Measurements from ENCODE around the gene CHST11. TPM values are rescaled to one million over a fixed set of nuclear protein-coding genes. Genes with fewer than 3 reads are reported as not detected.
"Not testable (repeated sequence)": the region's sequence is repeated elsewhere in the genome, so short reads cannot be mapped to it uniquely, and the experiment has no call there.

CHST11 gene
- total and polyA plus RNA-seq, 4 donors: 0.57 to 11.1 (median 3.7) TPM

DNA sequence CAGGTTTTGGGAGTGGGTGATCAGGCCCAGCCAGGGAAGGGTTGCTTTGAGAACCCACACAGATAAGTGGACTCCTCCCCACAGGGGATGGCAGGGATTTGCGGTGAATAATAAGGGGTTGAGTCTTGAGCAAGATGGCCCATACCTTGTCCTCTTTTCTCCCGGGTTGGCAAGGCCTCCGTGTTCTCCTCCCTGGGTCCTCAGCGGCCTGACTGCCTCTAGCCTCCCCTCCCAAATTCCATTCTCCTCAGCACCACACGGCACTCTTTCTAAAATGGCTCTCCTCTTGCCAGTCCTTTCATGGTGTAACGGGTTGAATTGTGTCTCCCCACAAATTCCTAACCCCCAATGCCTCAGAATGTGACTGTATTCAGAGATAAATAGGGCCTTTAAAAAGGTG is 70.0 kb downstream of the CHST11 start:
- TF ChIP-seq HNF4G (IDR thresholded peaks at IDR 0.05) (no peak), EGR1 (IDR thresholded peaks at IDR 0.05; ENCODE audit: low read depth in 2 of 2) (no peak), RXRA (IDR thresholded peaks at IDR 0.05) (no peak), RAD21 (IDR thresholded peaks at IDR 0.05) (no peak), JUND (IDR thresholded peaks at IDR 0.05) (no peak), HNF4A (conservative IDR thresholded peaks at IDR 0.05) (no peak)
- TF ChIP-seq, protein P1, sequence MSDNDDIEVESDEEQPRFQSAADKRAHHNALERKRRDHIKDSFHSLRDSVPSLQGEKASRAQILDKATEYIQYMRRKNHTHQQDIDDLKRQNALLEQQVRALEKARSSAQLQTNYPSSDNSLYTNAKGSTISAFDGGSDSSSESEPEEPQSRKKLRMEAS (IDR thresholded peaks at IDR 0.05): no peak
- 76% methylated on average over 6 of the region's 6 CpGs for WGBS
- Histone ChIP-seq H3K27me3 (ENCODE audit: control insufficient read depth in 4 of 4, insufficient read depth in 4 of 4, low read length in 3 of 4) (no peaks in the 10 kb centered on the region), H3K4me1 (ENCODE audit: control insufficient read depth in 4 of 4, insufficient read depth in 4 of 4, low read length in 3 of 4) (peaks cover 0 to 4% (median under 1%) of the 10 kb centered on the region in 4 donors), H3K36me3 (ENCODE audit: control insufficient read depth in 4 of 4, insufficient read depth in 3 of 4, low read depth in 1 of 4, low read length in 3 of 4) (no peaks in the 10 kb centered on the region), H3K27ac (ENCODE audit: low read depth in 1 of 2, low read length in 2 of 2) (no peak overlapping the region), H3K9me3 (ENCODE audit: control insufficient read depth in 4 of 4, low read length in 3 of 4) (no peaks in the 10 kb centered on the region), H3K4me3 (ENCODE audit: low read depth in 1 of 3, low read length in 3 of 3) (no peak overlapping the region), H3K9ac (ENCODE audit: low read depth in 1 of 2, low read length in 2 of 2) (no peak overlapping the region)
- DNase-seq (ENCODE audit: low spot score): no peak

DNA sequence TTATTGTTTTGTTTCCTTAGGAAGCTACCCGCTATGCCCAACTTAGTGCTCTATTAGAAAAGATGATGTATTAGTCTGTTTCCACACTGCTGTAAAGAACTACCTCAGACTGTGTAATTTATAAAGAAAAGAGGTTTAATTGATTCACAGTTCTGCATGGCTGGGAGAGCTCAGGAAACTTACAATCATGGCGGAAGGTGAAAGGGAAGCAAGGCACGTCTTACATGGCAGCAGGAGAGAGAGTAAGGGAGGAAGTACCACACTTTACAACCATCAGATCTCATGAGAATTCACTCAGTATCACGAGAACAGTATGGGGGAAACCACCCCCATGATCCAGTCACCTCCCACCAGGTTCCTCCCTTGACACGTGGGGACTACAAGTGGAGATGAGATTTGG is 70.9 kb downstream of the CHST11 start:
- not testable (repeated sequence) for H3K4me3 ChIP-seq (ENCODE audit: low read depth in 1 of 3, low read length in 3 of 3); H3K9me3 ChIP-seq (ENCODE audit: control insufficient read depth in 4 of 4, low read length in 3 of 4); H3K27me3 ChIP-seq (ENCODE audit: control insufficient read depth in 4 of 4, insufficient read depth in 4 of 4, low read length in 3 of 4); H3K4me1 ChIP-seq (ENCODE audit: control insufficient read depth in 4 of 4, insufficient read depth in 4 of 4, low read length in 3 of 4); DNase-seq (ENCODE audit: low spot score); H3K9ac ChIP-seq (ENCODE audit: low read depth in 1 of 2, low read length in 2 of 2); H3K27ac ChIP-seq (ENCODE audit: low read depth in 1 of 2, low read length in 2 of 2); H3K36me3 ChIP-seq (ENCODE audit: control insufficient read depth in 4 of 4, insufficient read depth in 3 of 4, low read depth in 1 of 4, low read length in 3 of 4)
- 82% methylated on average over 5 of the region's 5 CpGs for WGBS

DNA sequence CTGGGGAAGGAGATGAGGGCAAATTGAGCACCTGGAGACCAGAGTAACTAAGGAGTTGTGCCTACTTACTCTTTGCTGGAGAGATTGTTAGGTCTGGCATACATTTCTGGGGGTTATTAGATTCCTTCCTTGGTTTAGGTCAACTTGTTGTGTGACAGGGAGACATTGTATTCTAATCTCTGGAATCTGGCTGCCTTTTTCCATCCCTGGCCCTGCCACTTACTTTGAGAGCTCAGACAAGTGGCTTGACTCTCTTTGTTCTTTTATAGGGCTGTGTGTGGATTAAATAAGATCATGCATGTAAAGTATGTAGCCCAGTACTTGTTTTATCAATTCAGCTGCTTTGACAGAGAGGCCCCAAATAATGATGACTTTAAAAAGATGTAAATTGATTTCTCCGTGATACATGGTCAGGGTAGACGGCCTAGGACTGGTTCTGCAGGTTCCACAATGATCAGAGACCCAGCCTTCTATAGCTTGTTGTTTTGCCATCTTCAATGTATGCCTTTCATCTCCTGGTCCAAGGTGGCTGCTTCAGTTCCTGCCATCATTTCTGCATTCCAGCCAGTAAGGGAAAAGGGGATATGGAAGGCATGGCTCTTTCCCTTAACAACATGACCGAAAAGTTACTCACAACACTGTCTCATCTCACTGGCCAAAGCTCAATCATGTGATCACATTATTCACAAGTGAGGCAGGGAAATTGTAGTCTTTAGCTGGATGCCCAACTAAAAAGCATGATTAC is 72.6 kb downstream of the CHST11 start:
- no peak overlapping the region for H3K4me3 ChIP-seq (ENCODE audit: low read depth in 1 of 3, low read length in 3 of 3)
- no peaks in the 10 kb centered on the region for H3K9me3 ChIP-seq (ENCODE audit: control insufficient read depth in 4 of 4, low read length in 3 of 4)
- H3K4me1 ChIP-seq (ENCODE audit: control insufficient read depth in 4 of 4, insufficient read depth in 4 of 4, low read length in 3 of 4): peaks cover 0 to 1% (median 0%) of the 10 kb centered on the region in 4 donors
- DNase-seq (ENCODE audit: low spot score): no peak
- H3K36me3 ChIP-seq (ENCODE audit: control insufficient read depth in 4 of 4, insufficient read depth in 3 of 4, low read depth in 1 of 4, low read length in 3 of 4): no peaks in the 10 kb centered on the region
- H3K9ac ChIP-seq (ENCODE audit: low read depth in 1 of 2, low read length in 2 of 2): no peak overlapping the region
- TF ChIP-seq, protein P2, sequence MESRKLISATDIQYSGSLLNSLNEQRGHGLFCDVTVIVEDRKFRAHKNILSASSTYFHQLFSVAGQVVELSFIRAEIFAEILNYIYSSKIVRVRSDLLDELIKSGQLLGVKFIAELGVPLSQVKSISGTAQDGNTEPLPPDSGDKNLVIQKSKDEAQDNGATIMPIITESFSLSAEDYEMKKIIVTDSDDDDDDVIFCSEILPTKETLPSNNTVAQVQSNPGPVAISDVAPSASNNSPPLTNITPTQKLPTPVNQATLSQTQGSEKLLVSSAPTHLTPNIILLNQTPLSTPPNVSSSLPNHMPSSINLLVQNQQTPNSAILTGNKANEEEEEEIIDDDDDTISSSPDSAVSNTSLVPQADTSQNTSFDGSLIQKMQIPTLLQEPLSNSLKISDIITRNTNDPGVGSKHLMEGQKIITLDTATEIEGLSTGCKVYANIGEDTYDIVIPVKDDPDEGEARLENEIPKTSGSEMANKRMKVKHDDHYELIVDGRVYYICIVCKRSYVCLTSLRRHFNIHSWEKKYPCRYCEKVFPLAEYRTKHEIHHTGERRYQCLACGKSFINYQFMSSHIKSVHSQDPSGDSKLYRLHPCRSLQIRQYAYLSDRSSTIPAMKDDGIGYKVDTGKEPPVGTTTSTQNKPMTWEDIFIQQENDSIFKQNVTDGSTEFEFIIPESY (IDR thresholded peaks at IDR 0.05): no peak
- TF ChIP-seq SP1 (IDR thresholded peaks at IDR 0.05) (no peak), FOXA1 (IDR thresholded peaks at IDR 0.05) (no peak), TAF1 (conservative IDR thresholded peaks at IDR 0.05) (no peak), HNF4G (IDR thresholded peaks at IDR 0.05) (no peak)
- TF ChIP-seq, protein P3, sequence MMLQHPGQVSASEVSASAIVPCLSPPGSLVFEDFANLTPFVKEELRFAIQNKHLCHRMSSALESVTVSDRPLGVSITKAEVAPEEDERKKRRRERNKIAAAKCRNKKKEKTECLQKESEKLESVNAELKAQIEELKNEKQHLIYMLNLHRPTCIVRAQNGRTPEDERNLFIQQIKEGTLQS (IDR thresholded peaks at IDR 0.05): no peak
- WGBS: 66% methylated on average over 3 of the region's 3 CpGs
- no peak overlapping the region for H3K27ac ChIP-seq (ENCODE audit: low read depth in 1 of 2, low read length in 2 of 2)
- H3K27me3 ChIP-seq (ENCODE audit: control insufficient read depth in 4 of 4, insufficient read depth in 4 of 4, low read length in 3 of 4): no peaks in the 10 kb centered on the region

All from liver (tissue), 9 donors.